ENCODE data around the gene NAXD.

GRCh38 chr13:110620596-110620995 is 5.3 kb downstream of the NAXD start:
- TF ChIP-seq POLR2A (IDR thresholded peaks at IDR 0.05), result no peak
- no peak for TF ChIP-seq CTCF (IDR thresholded peaks at IDR 0.05)
